ENCODE data around the gene METTL22. TPM values are rescaled to one million over a fixed set of nuclear protein-coding genes. Genes with fewer than 3 reads are reported as not detected.

The METTL22 gene
- total RNA-seq, 2 donors from 2014 or later, result 18.9 to 47.5 TPM

- 68 to 72% methylated on average over 5 of the region's 5 CpGs for WGBS, 2 donors
- H3K27me3 ChIP-seq, result no peaks in the 10 kb centered on the region
- no peak overlapping the region for H3K27ac ChIP-seq
- peaks cover 17% of the 10 kb centered on the region for H3K4me1 ChIP-seq
- H3K36me3 ChIP-seq (replicated peaks in 1 of 2; ENCODE audit: insufficient read depth in 1 of 2, low read depth in 2 of 2), result no peaks in the 10 kb centered on the region
- no peak overlapping the region for H3K4me3 ChIP-seq
- no peak for ATAC-seq
- no peaks in the 10 kb centered on the region for H3K9me3 ChIP-seq
- intact Hi-C loops (cut with DNase I), result no loop called here
- DNase-seq, result no peak
- no peak for TF ChIP-seq POLR2A (IDR thresholded peaks at IDR 0.05)
- no peak for TF ChIP-seq CTCF (IDR thresholded peaks at IDR 0.05)
These were observed 1.7 kb upstream of the METTL22 start for GRCh38 chr16:8619671-8620370.

GRCh38 chr16:8620535-8620934 lies 963 bp upstream of the METTL22 start:
- Histone ChIP-seq H3K27me3 (no peaks in the 10 kb centered on the region), H3K4me3 (no peak overlapping the region), H3K27ac (no peak overlapping the region), H3K4me1 (peaks cover 17% of the 10 kb centered on the region), H3K9me3 (no peaks in the 10 kb centered on the region), H3K36me3 (replicated peaks in 1 of 2; ENCODE audit: insufficient read depth in 1 of 2, low read depth in 2 of 2) (peaks cover 0 to under 1% of the 10 kb centered on the region in 2 donors)
- DNase-seq (no peak), ATAC-seq (no peak)
- WGBS, 2 donors, result 72 to 75% methylated on average over 5 to 6 of the region's 6 CpGs
- intact Hi-C loops (cut with DNase I), result no loop called here
- TF ChIP-seq POLR2A (IDR thresholded peaks at IDR 0.05) (no peak), CTCF (IDR thresholded peaks at IDR 0.05) (no peak)

GRCh38 chr16:8621222-8621571 lies 301 bp upstream of the METTL22 start:
- TF ChIP-seq POLR2A (IDR thresholded peaks at IDR 0.05) (no peak), CTCF (IDR thresholded peaks at IDR 0.05) (no peak)
- no peaks in the 10 kb centered on the region for H3K27me3 ChIP-seq
- intact Hi-C loops (cut with DNase I), result no loop called here
- no peak for ATAC-seq
- no peaks in the 10 kb centered on the region for H3K9me3 ChIP-seq
- peak overlapping the region in 1 of 2 donors; percentile 69 for H3K4me3 ChIP-seq
- DNase-seq, result no peak
- H3K4me1 ChIP-seq, result peaks cover 17% of the 10 kb centered on the region
- 18 to 34% methylated on average over 7 to 12 of the region's 12 CpGs for WGBS, 2 donors
- peaks cover 0 to 6% of the 10 kb centered on the region in 2 donors for H3K36me3 ChIP-seq (replicated peaks in 1 of 2; ENCODE audit: insufficient read depth in 1 of 2, low read depth in 2 of 2)
- peak overlapping the region; percentile 18 to 84 (median 76) for H3K27ac ChIP-seq

- WGBS, 2 donors, result 0 to 1% methylated on average over 4 of the region's 4 CpGs
- no peak for ATAC-seq
These were observed 788 bp downstream of the METTL22 start for GRCh38 chr16:8622315-8622656.

More at GRCh38 chr16:8622315-8622656, 788 bp downstream of the METTL22 start:
- Histone ChIP-seq H3K4me1 (peaks cover 17% of the 10 kb centered on the region), H3K27me3 (no peaks in the 10 kb centered on the region), H3K27ac (peak overlapping the region in 2 of 4 donors; percentile 72 to 81), H3K9me3 (no peaks in the 10 kb centered on the region), H3K4me3 (peak overlapping the region; percentile 52 to 69), H3K36me3 (replicated peaks in 1 of 2; ENCODE audit: insufficient read depth in 1 of 2, low read depth in 2 of 2) (peaks cover 0 to 9% of the 10 kb centered on the region in 2 donors)
- TF ChIP-seq CTCF (IDR thresholded peaks at IDR 0.05) (no peak), POLR2A (IDR thresholded peaks at IDR 0.05) (no peak)
- intact Hi-C loops (cut with DNase I), result no loop called here
- no peak for DNase-seq

Data from body of pancreas (tissue), 4 donors.